HG03280 (cell line): ENCODE data around the gene CHST2.

Source experiments
- ATAC-seq: cut with Tn5 transposase; IDR thresholded peaks from one replicate; pipeline ENCODE4 v1.9.1; 2021; ENCODE audit warnings: mild to moderate bottlenecking, moderate library complexity; ENCODE audit not compliant: unreplicated experiment

Gene CHST2

GRCh38 chr3:143128227-143128955 lies 8.8 kb downstream of the CHST2 start:
- ATAC-seq, result no peak

GRCh38 chr3:143132246-143132980 lies 12.8 kb downstream of the CHST2 start:
- no peak for ATAC-seq

GRCh38 chr3:143134471-143134870 lies 14.9 kb downstream of the CHST2 start:
- no peak for ATAC-seq

- ATAC-seq, result no peak
Observed at GRCh38 chr3:143135150-143135549, 15.6 kb downstream of the CHST2 start.

- no peak for ATAC-seq
Observed at GRCh38 chr3:143137435-143138036, 18.0 kb downstream of the CHST2 start.

GRCh38 chr3:143138953-143139352 lies 19.4 kb downstream of the CHST2 start:
- ATAC-seq, result no peak

GRCh38 chr3:143139762-143140161 lies 20.2 kb downstream of the CHST2 start:
- no peak for ATAC-seq

GRCh38 chr3:143140550-143140949 lies 21.0 kb downstream of the CHST2 start:
- no peak for ATAC-seq

- no peak for ATAC-seq
Observed at GRCh38 chr3:143142354-143142753, 22.8 kb downstream of the CHST2 start.

GRCh38 chr3:143145906-143146305 lies 26.3 kb downstream of the CHST2 start:
- ATAC-seq, result no peak

- no peak for ATAC-seq
Observed at GRCh38 chr3:143146486-143147274, 27.1 kb downstream of the CHST2 start.

- no peak for ATAC-seq
Observed at GRCh38 chr3:143147707-143148106, 28.1 kb downstream of the CHST2 start.

- ATAC-seq, result no peak
Observed at GRCh38 chr3:143150071-143150470, 30.5 kb downstream of the CHST2 start.

GRCh38 chr3:143151004-143151731 lies 31.6 kb downstream of the CHST2 start:
- no peak for ATAC-seq

GRCh38 chr3:143152043-143152442 lies 32.5 kb downstream of the CHST2 start:
- no peak for ATAC-seq

GRCh38 chr3:143155756-143156155 lies 36.2 kb downstream of the CHST2 start:
- no peak for ATAC-seq

- peak; percentile 68 for ATAC-seq
Observed at GRCh38 chr3:143158014-143158988, 38.7 kb downstream of the CHST2 start.

GRCh38 chr3:143160437-143160836 lies 40.9 kb downstream of the CHST2 start:
- ATAC-seq, result no peak

- no peak for ATAC-seq
Observed at GRCh38 chr3:143163562-143164100, 44.1 kb downstream of the CHST2 start.
